Measurements from ENCODE around the gene GCHFR.

GCHFR gene

DNA sequence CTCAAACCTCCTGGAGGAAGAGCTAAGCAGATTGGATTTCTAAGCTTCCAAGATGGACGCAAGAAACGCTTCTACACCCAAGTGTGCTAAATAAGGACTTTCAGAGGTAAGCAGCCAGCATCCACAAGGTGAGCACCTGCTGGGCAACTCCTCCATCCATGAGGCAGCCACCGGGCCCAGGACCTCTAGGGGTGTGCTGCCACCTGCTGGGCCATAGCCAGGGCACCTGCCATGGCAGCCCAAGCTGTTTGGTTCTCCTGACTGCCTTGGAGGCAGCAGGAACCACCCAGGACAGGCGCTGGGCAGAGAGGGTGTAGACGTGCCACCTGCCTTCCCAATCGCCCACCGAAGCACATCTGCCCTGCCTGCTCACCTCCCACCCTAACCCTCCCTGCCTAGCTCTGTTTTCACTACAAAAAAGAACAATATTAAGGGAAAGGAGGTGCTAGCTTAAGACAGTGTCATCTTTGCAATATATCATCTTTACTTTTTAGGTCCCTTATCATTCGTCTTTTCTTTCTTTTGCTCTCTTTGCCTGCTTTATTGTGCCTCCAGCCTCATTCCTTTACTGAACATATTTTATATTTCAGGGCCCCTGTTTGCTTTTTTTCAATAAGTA is 18.9 kb downstream of the GCHFR start:
- peak; percentile 29 for DNase-seq

- no peak for DNase-seq
Measured at GRCh38 chr15:40785164-40785563, 21.3 kb downstream of the GCHFR start.

DNA sequence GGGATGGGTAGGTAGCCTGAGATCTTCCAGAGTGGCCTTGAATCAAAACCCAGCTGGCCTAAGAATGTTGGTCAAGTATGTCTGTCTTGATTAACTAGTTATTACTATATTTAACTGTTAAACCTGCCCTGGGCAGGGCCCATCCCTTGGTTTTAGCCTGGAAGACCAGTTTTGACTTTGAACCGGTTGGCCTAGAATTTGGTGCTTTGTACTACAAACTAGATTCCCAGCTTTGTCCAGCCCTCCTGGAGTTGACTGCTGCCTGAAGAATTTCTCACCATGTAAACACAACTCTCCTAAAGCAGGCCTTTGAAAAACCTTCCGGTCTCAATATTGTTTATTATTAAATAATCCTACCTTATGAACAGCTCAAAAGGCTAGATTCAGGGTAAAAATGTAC is 21.9 kb downstream of the GCHFR start:
- no peak for DNase-seq

- peak; percentile 88 for DNase-seq
Measured at GRCh38 chr15:40787344-40787841, 23.5 kb downstream of the GCHFR start.

- peak; percentile 60 for DNase-seq
Measured at GRCh38 chr15:40787991-40788390, 24.1 kb downstream of the GCHFR start.

- no peak for DNase-seq
Measured at GRCh38 chr15:40789119-40789518, 25.3 kb downstream of the GCHFR start.

GRCh38 chr15:40789999-40790398 is 26.1 kb downstream of the GCHFR start:
- DNase-seq = no peak

DNA sequence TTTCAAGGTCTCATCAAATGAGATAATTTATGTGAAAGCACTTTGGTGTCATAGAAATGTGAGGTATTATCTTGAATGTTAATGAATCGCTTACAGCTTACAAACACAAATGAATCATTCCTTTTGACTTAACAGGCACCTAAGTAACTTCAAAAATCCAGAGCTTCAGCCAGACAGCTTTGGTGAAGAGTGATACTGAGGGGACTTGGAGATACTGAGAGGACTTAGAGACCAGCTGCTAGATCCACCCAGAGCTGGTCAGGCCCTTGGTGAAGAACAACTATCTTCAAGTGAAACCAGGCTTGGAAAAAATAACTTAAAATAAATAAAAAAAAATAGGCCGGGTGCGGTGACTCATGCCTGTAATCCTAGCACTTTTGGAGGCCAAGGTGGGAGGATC is 26.9 kb downstream of the GCHFR start:
- DNase-seq = no peak

DNA sequence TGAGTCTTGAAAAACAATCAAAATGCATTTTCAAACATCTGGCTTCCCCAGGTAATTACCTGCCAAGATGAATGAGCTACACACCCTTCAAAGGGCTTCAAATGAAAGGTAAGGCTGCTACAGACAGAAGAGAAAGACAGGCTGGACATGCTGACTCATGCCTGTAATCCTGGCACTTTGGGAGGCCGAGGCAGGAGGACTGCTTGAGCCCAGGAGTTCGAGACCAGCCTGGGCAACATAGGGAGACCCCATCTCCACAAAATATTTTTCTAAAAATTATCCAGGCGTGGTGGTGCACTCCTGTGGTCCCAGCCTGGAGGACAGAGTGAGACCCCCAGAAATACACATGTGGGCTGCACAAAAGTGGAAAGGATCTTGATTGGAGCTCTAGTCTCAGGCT is 28.5 kb downstream of the GCHFR start:
- DNase-seq = no peak

- no peak for DNase-seq
Measured at GRCh38 chr15:40793216-40793989, 29.5 kb downstream of the GCHFR start.

DNA sequence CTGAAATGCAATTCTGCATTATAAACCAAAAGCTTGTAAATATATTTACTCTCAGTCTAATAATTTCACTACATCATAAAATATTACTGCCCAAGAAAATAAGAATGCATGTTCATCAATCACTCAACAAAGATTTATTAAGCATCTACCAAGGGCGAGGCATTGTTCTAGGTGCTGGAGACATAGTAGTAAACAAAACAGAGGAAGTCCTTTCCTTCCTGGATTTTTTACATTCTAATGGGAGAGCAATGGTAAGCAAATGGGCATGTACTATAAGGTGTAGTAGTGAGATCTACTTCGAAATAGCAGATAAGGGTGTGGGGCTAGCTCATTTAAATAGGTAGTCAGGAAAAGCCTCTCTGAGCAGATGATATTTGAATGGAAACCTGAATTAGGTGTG is 32.2 kb downstream of the GCHFR start:
- DNase-seq = no peak

DNA sequence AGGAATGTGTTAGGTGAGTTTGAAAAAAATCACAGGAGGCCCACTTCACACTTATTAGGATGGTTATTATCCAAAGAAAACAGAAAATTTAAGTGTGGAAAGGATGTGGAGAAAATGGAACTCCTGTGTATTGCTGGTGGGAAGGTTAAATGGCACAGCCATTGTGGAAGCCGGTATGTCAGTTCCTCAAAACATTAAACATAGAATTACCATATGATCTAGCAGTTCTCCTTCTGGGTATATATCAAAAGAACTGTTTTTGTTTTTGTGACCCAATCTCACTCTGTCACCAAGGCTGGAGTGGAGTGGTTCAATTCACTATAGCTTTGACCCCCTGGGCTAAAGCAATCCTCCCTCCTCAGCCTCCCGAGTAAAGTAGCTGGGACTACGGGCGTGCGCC is 32.6 kb downstream of the GCHFR start:
- no peak for DNase-seq

DNA sequence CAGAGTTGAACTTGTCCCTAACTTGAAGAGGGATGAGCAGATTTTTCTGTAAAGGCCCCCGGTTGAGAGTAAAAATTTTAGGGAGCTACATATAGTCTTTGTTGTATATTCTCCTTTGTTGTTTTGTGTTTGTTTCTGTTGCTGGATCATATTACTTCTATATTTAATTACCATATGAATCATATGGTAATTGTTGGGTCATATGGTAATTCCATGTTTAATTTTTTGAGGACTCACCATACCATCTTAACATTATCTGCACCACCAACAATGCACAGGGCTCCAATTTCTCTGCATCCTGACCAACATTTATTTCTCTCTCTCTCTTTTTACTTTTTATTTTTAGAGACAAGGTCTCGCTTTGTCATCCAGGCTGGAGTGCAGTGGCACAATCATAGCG is 35.7 kb downstream of the GCHFR start:
- DNase-seq = no peak

- no peak for DNase-seq
Measured at GRCh38 chr15:40803076-40803475, 39.2 kb downstream of the GCHFR start.

- DNase-seq = no peak
Measured at GRCh38 chr15:40803688-40804087, 39.8 kb downstream of the GCHFR start.

DNA sequence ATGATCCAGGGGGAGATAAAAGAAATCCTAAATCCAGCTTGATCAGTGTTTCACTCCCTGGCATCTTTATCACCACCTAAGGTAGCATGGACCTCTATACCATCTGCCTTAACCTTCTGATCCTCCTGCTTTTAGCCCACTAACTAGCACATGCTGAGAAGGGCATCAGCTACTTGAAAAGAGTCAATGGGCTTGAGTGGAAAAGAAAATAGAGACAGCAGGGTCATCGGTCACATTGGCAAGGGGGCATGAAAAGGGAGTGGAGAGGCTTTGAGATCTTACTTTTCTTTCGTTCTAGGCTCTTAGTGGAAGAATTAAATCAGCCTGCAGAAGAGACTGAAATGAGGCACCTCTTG is 42.8 kb downstream of the GCHFR start:
- no peak for DNase-seq

DNA sequence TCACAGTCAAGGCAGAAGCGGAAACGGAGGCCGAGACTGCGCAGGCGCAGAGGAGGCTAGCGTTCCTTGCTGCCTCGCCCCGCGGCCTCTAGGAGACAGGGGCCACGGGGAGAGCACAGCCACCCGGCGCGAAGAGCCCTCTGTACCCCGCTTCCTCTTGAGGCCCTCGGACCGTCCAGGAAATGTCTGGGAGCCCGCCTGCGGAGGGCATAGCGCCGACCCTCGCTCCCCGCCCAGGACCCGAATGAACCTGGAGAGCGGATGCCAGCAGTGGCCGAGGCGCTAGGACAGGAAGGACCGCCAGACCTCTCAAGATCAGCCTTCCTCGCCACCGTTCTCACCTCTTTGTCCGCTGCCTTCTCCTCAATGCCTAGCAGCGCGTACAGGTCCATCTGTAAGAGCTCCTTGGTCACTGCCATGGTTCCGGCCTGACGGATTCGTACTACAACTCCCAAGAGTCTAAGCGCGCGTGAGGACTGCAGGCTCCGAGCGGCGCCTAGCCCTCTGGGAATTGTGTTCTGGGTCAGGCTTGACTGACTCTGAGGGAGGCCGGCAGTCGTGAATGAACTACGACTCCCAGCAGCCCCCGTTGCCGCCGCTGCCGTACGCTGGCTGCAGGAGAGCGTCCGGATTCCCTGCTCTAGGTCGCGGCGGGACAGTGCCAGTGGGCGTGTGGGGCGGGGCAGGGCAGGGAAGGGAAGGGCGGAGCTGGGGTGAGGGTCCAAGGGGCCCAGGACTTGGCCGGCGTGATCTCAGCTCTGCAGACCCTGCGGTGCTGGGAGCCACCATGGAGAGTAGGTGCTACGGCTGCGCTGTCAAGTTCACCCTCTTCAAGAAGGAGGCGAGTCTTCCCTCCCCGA is 43.4 kb downstream of the GCHFR start, which contains the start of the genes DNAJC17 and ZFYVE19:
Gene DNAJC17, minus strand, starts transcription at position 446 of the 860 bp plus-strand sequence. Its CDS starts 27 bp downstream, at position 419.
Gene ZFYVE19, plus strand, starts transcription at position 62 of the 860 bp plus-strand sequence. Its CDS starts 501 bp downstream, at position 563.
- peak; percentile 84 for DNase-seq

DNA sequence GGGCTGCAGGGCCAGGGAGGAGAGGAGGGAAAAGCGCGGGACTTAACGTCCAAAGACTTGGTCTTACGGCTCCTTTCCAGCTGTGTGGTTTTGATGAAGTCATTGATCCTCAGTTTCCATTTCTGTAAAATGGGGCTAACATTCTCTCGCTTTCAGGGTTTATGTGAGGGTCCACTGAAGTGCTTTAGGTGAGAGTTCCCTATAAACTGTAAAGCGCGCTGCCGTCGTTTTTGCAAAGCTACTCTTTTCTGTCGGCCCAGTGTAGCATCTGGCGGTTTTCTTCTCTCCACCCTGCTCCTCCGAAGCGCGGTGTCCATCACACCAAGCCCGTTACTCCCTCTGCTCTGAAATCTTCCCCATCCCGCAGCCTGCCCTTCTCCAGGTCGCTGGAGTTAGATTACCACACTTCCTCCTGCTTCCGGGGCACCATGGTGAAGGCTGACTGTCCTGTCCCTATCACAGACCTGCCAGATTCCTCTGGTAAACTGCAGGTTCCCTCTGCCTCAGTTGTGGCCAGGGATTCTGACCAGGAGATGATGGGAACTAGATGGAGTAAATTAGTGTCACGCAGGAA is 44.1 kb downstream of the GCHFR start:
- DNase-seq = no peak

DNA sequence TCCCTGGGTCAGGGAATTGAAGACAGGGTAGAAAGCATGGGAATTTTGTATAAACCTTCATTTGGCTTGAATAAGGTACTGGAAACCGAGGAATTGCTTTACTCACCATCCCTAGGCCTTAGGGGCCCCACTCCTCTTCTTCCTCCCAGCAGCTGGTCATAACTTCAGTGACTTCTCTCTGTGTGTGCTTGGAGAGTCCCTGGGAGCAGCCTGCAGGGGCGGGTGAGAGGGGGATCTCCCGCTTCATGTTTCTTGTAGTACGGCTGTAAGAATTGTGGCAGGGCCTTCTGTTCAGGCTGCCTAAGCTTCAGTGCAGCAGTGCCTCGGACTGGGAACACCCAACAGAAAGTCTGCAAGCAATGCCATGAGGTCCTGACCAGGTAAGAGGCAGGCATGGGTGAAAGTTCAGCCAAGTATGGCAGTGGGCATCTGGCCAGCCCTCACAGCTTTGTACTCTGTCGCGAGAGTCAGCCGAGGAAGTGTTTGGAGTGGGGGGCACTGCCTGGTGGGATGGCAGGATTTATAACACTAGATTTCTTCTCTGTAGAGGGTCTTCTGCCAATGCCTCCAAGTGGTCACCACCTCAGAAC is 45.1 kb downstream of the GCHFR start:
- DNase-seq = no peak

DNA sequence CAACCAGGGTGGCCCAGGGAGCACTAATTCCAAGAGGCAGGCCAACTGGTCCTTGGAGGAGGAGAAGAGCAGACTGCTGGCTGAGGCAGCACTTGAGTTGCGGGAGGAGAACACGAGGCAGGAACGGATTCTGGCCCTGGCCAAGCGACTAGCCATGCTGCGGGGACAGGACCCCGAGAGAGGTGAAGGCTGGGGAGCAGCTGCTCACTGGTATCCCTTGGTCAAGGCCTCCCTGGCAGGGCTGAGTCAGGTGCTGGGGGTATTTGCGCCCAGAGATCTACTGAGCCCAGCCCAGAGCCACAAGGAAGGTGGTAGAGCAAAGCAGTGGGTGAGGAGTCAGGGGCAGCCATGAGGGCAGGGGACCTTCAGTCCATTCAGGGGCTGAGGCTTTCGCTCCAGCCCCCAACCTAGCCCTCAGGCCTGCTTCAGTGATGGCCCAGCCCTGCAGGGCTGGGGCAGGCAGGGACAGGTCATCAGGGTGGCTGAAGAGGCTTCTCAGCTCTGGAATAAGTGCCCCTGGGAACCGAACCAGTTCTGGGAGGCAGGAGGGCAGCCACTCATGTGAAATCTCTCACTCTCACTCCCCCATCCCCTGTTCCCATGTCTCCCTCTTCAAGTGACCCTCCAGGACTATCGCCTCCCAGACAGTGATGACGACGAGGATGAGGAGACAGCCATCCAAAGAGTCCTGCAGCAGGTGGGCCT is 49.0 kb downstream of the GCHFR start:
- DNase-seq = no peak

GRCh38 chr15:40815042-40815698 is 51.3 kb downstream of the GCHFR start:
- no peak for DNase-seq
